Chondrocyte (in vitro differentiated cells): Measurements from ENCODE around the gene CXorf38. TPM values are rescaled to one million over a fixed set of nuclear protein-coding genes. Genes with fewer than 3 reads are reported as not detected.
A peak's percentile ranks its signal among the peaks of the same experiment; 100 is the strongest.

Experiments
- DNase-seq: peaks from one replicate; pipeline ENCODE4 v3.0.0; 2021; ENCODE audit warnings: mixed read lengths, low spot score
- H3K27ac Mint-ChIP-seq: one replicate; pipeline ENCODE4 v1.8.0; 2021; ENCODE audit warnings: mild to moderate bottlenecking, moderate library complexity, mixed read lengths; ENCODE audit not compliant: unreplicated experiment
- H3K27me3 Mint-ChIP-seq: 2 replicates; pipeline ENCODE4 v1.8.0; 2021; ENCODE audit warnings: low read depth, mixed read lengths
- H3K36me3 Mint-ChIP-seq: 2 replicates; pipeline ENCODE4 v1.8.0; 2021; ENCODE audit warnings: low read depth, mixed read lengths
- H3K4me1 Mint-ChIP-seq: 2 replicates; pipeline ENCODE4 v1.8.0; 2021; ENCODE audit warnings: low read depth, mild to moderate bottlenecking, mixed read lengths
- H3K4me3 Mint-ChIP-seq: one replicate; pipeline ENCODE4 v1.8.0; 2021; ENCODE audit warnings: mild to moderate bottlenecking, moderate library complexity, mixed read lengths; ENCODE audit not compliant: unreplicated experiment
- H3K9me3 Mint-ChIP-seq: 2 replicates; pipeline ENCODE4 v1.8.0; 2021; ENCODE audit warnings: low read depth, mixed read lengths
- CTCF ChIP-seq: fragments of 200-600 bp; sonication (generic); IDR thresholded peaks from 2 replicates; pipeline ENCODE4 v1.5.0; 2021; ENCODE audit warnings: antibody characterized with exemption, mild to moderate bottlenecking, moderate library complexity
- total RNA-seq: library from RNA; stranded (reverse); gene quantifications from 3 replicates; pipeline ENCODE4 v1.2.1, GENCODE V29; 2021

CXorf38 gene
- total RNA-seq, 1 donor from 2014 or later, result 9.5 TPM

DNA sequence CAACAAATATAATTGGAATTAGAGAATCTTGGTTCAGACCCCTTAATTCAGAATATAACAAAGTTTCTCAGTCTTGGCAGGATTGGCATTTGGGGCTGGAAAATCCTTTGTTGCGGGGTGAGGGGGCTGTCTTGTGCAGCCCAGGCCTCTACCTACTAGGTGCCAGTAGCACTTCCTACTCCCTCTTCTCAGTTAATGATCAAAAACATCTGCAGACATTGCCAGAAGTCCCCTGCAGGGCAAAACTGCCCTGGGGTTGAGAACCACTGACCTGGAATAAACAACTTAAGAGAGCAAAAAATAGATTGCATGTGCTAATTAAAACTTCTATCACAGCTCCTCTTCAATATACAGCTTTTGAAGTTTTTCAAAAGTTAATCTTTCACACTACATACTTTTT is 36.7 kb upstream of the CXorf38 start:
- no peak for TF ChIP-seq CTCF
- no peak for DNase-seq
- Mint-ChIP-seq H3K27me3 (no peaks in the 10 kb centered on the region), H3K4me3 (no peak overlapping the region), H3K9me3 (no peaks in the 10 kb centered on the region), H3K27ac (no peak overlapping the region), H3K36me3 (peaks cover 15% of the 10 kb centered on the region), H3K4me1 (peaks cover 5% of the 10 kb centered on the region)

GRCh38 chrX:40683245-40683644 is 35.9 kb upstream of the CXorf38 start:
- Mint-ChIP-seq H3K27me3 (no peaks in the 10 kb centered on the region), H3K36me3 (peaks cover 15% of the 10 kb centered on the region), H3K4me3 (no peak overlapping the region), H3K27ac (no peak overlapping the region), H3K9me3 (no peaks in the 10 kb centered on the region), H3K4me1 (peaks cover 5% of the 10 kb centered on the region)
- TF ChIP-seq CTCF, result no peak
- DNase-seq, result no peak

- no peaks in the 10 kb centered on the region for H3K27me3 Mint-ChIP-seq
Measured at GRCh38 chrX:40671126-40671525, 23.8 kb upstream of the CXorf38 start.

GRCh38 chrX:40663880-40664630 is 16.7 kb upstream of the CXorf38 start:
- Mint-ChIP-seq H3K4me1 (peaks cover 3% of the 10 kb centered on the region), H3K27me3 (no peaks in the 10 kb centered on the region), H3K27ac (no peak overlapping the region), H3K36me3 (peaks cover 17% of the 10 kb centered on the region), H3K4me3 (no peak overlapping the region), H3K9me3 (no peaks in the 10 kb centered on the region)
- peak; percentile 69 for TF ChIP-seq CTCF
- DNase-seq, result no peak

More at GRCh38 chrX:40671126-40671525, 23.8 kb upstream of the CXorf38 start:
- H3K4me3 Mint-ChIP-seq, result no peak overlapping the region
- TF ChIP-seq CTCF, result no peak
- no peak for DNase-seq
- H3K36me3 Mint-ChIP-seq, result peaks cover 14% of the 10 kb centered on the region
- H3K4me1 Mint-ChIP-seq, result no peaks in the 10 kb centered on the region
- H3K9me3 Mint-ChIP-seq, result no peaks in the 10 kb centered on the region
- no peak overlapping the region for H3K27ac Mint-ChIP-seq

DNA sequence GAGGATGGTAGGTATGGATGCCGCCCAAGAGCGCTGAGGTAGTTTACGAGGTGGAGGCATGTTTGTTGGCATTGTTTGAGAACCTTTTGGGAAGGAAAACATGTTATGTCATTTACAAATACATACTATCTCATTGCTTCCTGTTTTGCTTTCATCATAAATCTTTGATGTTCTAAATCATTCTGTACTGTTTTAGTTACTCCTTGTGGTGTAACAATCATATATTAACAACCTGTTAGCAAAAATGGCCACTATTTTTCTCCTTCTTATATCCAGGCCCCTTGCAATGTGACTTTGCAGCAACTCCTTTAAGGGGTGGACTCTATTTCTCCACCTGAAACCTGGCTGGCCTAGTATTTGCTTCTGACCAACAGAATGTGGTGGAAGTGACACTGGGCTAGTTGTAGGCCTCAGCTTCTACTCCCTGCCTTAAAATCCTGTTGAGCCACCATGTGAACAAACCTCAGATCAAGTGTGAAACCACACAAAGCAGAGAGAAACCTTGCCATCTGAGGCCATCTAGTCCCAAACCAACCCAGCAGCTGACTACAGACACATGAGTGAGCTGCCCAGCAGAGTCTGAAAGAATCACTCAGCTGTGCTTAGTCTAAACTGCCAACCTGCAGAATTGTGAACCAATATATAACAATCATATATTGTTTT is 15.8 kb upstream of the CXorf38 start:
- H3K4me3 Mint-ChIP-seq, result no peak overlapping the region

More for the DNA sequence above, 15.8 kb upstream of the CXorf38 start:
- Mint-ChIP-seq H3K4me1 (peaks cover 3% of the 10 kb centered on the region), H3K27ac (no peak overlapping the region), H3K9me3 (no peaks in the 10 kb centered on the region), H3K36me3 (peaks cover 17% of the 10 kb centered on the region), H3K27me3 (no peaks in the 10 kb centered on the region)
- no peak for TF ChIP-seq CTCF
- no peak for DNase-seq
